Left lung (tissue), 10 donors: ENCODE data around the gene TICRR. TPM values are rescaled to one million over a fixed set of nuclear protein-coding genes. Genes with fewer than 3 reads are reported as not detected.
A peak's percentile ranks its signal among the peaks of the same experiment; 100 is the strongest.

Experiments
- ATAC-seq: fragments of 200-7000 bp; cut with Tn5 transposase; one replicate; pipeline ENCODE4 v1.9.1; 2020; ENCODE audit warnings: moderate library complexity
- DNase-seq, 4 donors: peaks; one replicate each; pipeline ENCODE4 v3.0.0-alpha.2; 2013 to 2020
- H3K27ac ChIP-seq, 2 donors: fragments of 200-600 bp; sonication (generic) in 1 of 2; one replicate each; pipeline versions ENCODE4 v1.5.0 to v1.8.0; 2020 to 2021
- H3K27me3 ChIP-seq, 2 donors: fragments of 200-600 bp; sonication (generic) in 1 of 2; one replicate each; pipeline versions ENCODE4 v1.5.0 to v1.8.0; 2020 to 2021
- H3K36me3 ChIP-seq, 2 donors: fragments of 200-600 bp; sonication (generic) in 1 of 2; one replicate each; pipeline versions ENCODE4 v1.5.0 to v1.8.0; 2020 to 2021
- H3K4me1 ChIP-seq, 2 donors: fragments of 200-600 bp; one replicate each; pipeline ENCODE4 v1.8.0; 2021
- H3K4me3 ChIP-seq, 2 donors: fragments of 200-600 bp; sonication (generic) in 1 of 2; one replicate each; pipeline versions ENCODE4 v1.5.0 to v1.8.0; 2020 to 2021; ENCODE audit warnings: mild to moderate bottlenecking in 1 of 2
- H3K9me3 ChIP-seq, 2 donors: fragments of 200-600 bp; sonication (generic) in 1 of 2; one replicate each; pipeline versions ENCODE4 v1.5.0 to v1.8.0; 2020 to 2021
- CTCF ChIP-seq, 2 donors: fragments of 200-600 bp; sonication (generic) in 1 of 2; IDR thresholded peaks; one replicate each; pipeline versions ENCODE4 v1.5.0 to v1.8.0; 2021; ENCODE audit warnings: antibody characterized with exemption in 2 of 2
- intact Hi-C, 2 donors: fragments of 100-400 bp; cut with DNase I; formaldehyde crosslinking; loops; one replicate each; pipeline versions ENCODE4 v1.11.2 to v1.14.2; 2022
- polyA plus RNA-seq, 6 donors: library from polyadenylated mRNA; unstranded; fragments of 120-200 nt; gene quantifications; one replicate each; pipeline ENCODE4 v1.2.1, GENCODE V29; 2013; ENCODE audit not compliant: insufficient read length in 6 of 6
- total RNA-seq, 2 donors: library from RNA; stranded (reverse); fragmentation: NEBNext Ultra II Directional; extraction: Animal tissue kit (Norgen Biotek cat#: 25700); gene quantifications; one replicate each; pipeline ENCODE4 v1.2.1, GENCODE V29; 2021
- donor health status: DM: no; HTN: yes; CAD: no.
- donor health status: DM: no; HTN: no; CAD: no.

Gene TICRR
- total and polyA plus RNA-seq, 8 donors: 1.7 to 17.7 (median 10.2) TPM

- intact Hi-C loops: no loop called here
- H3K4me1 ChIP-seq: peaks cover 2 to 13% of the 10 kb centered on the region in 2 donors
These were observed 82.5 kb downstream of the TICRR start for GRCh38 chr15:89657686-89658200.

DNA sequence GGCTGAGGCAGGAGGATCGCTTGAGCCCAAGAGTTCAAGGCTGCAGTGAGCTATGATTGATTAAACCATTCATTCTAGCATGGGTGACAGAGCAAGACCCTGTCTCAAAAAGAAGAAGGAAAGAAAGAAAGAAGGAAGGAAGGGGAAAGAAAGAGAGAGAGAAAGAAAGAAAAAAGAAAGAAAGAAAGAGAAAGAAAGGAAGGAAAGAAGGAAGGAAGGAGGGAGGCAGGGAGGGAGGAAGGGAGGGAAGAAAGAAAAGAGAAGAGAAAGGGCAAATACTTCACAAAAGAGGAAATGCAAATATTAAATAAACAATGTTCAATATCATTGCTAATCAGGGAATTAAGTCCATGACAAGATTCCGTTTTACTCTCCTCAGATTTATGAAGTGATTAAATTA is 84.0 kb downstream of the TICRR start:
- Histone ChIP-seq H3K9me3 (no peaks in the 10 kb centered on the region), H3K27me3 (peaks cover 8 to 34% of the 10 kb centered on the region in 2 donors), H3K36me3 (no peaks in the 10 kb centered on the region), H3K4me1 (peaks cover 3 to 12% of the 10 kb centered on the region in 2 donors), H3K27ac (no peak overlapping the region), H3K4me3 (no peak overlapping the region)
- DNase-seq (no peak), ATAC-seq (no peak)
- intact Hi-C loops: no loop called here
- TF ChIP-seq CTCF (IDR thresholded peaks at IDR 0.05): no peak

More at GRCh38 chr15:89657686-89658200, 82.5 kb downstream of the TICRR start:
- Histone ChIP-seq H3K4me3 (no peak overlapping the region), H3K27me3 (peaks cover 8 to 47% of the 10 kb centered on the region in 2 donors), H3K36me3 (no peaks in the 10 kb centered on the region), H3K27ac (no peak overlapping the region), H3K9me3 (no peaks in the 10 kb centered on the region)
- ATAC-seq (no peak), DNase-seq (no peak)
- no peak for TF ChIP-seq CTCF (IDR thresholded peaks at IDR 0.05)

DNA sequence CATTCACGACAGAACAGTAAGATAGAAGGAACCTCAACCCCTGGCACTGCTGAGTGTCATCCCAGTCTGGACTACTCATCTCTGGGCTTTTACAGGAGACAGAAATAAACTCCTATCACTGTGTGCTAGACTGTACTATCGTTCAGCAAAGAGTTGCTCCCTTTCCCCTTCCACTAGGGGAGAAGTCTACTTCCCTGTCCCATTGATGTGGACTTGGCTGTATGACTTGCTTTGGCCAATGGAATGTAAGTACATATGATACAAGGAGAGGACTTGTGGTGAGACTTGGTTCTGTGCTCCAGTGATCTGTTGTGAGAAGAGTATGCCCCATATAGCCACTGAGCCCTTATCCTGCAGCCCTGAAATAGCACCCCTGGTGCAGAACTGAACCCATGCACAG is 85.3 kb downstream of the TICRR start:
- intact Hi-C loops: no loop called here
- Histone ChIP-seq H3K4me1 (peaks cover 3 to 6% of the 10 kb centered on the region in 2 donors), H3K4me3 (no peak overlapping the region), H3K27me3 (peaks cover 3 to 34% of the 10 kb centered on the region in 2 donors), H3K9me3 (no peaks in the 10 kb centered on the region), H3K27ac (no peak overlapping the region), H3K36me3 (no peaks in the 10 kb centered on the region)
- ATAC-seq (no peak), DNase-seq (no peak)
- no peak for TF ChIP-seq CTCF (IDR thresholded peaks at IDR 0.05)

GRCh38 chr15:89662893-89663626 is 87.8 kb downstream of the TICRR start:
- H3K27ac ChIP-seq: peak overlapping the region; percentile 37 to 54
- no peak for TF ChIP-seq CTCF (IDR thresholded peaks at IDR 0.05)
- no peaks in the 10 kb centered on the region for H3K36me3 ChIP-seq
- H3K4me1 ChIP-seq: peaks cover 3 to 9% of the 10 kb centered on the region in 2 donors
- H3K27me3 ChIP-seq: peaks cover 0 to 25% of the 10 kb centered on the region in 2 donors
- ATAC-seq (peak; percentile 72), DNase-seq (peak in 1 of 4 donors; percentile 48)
- H3K9me3 ChIP-seq: no peaks in the 10 kb centered on the region
- intact Hi-C loops: no loop called here
- H3K4me3 ChIP-seq: no peak overlapping the region
